ENCODE results near the gene ALB. TPM values are rescaled to one million over a fixed set of nuclear protein-coding genes. Genes with fewer than 3 reads are reported as not detected.
"Not testable (repeated sequence)": the region's sequence is repeated elsewhere in the genome, so short reads cannot be mapped to it uniquely, and the experiment has no call there.

Gene ALB
- total RNA-seq, result not detected in 2 replicates

DNA sequence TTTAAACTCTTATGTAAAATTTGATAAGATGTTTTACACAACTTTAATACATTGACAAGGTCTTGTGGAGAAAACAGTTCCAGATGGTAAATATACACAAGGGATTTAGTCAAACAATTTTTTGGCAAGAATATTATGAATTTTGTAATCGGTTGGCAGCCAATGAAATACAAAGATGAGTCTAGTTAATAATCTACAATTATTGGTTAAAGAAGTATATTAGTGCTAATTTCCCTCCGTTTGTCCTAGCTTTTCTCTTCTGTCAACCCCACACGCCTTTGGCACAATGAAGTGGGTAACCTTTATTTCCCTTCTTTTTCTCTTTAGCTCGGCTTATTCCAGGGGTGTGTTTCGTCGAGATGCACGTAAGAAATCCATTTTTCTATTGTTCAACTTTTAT is at the start of gene ALB:
Gene ALB, plus strand, starts transcription at position 246 of the 400 bp plus-strand sequence. Its CDS starts 41 bp downstream, at position 287.
- intact Hi-C loops (cut with micrococcal nuclease), result no loop called here
- TF ChIP-seq CTCF (IDR thresholded peaks at IDR 0.05), result no peak
- Mint-ChIP-seq H3K27ac (no peak within 1 kb of the TSS), H3K9me3 (no peaks in the 10 kb centered on the region), H3K36me3 (ENCODE audit: low read depth) (no peaks in the 10 kb centered on the region), H3K27me3 (no peaks in the 10 kb centered on the region), H3K4me3 (no peak within 1 kb of the TSS), H3K4me1 (no peaks in the 10 kb centered on the region)
- ATAC-seq (ENCODE audit: low read depth) (no peak), DNase-seq (no peak)
- CTCF ChIA-PET, result no interaction called here
- POLR2A ChIA-PET, result no interaction called here

DNA sequence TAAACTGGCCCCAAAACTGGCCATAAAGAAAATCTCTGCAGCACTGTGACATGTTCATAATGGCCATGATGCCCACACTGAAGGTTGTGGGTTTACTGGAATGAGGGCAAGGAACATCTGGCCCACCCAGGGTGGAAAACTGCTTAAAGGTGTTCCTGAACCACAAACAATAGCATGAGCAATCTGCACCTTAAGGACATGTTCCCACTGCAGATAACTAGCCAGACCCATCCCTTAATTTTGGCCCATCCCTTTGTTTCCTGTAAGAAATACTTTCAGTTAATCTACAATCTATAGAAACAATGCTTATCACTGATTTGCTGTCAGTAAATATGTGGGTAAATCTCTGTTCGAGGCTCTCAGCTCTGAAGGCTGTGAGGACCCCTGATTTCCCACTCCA is 46.9 kb upstream of the ALB start:
- H3K36me3 Mint-ChIP-seq (ENCODE audit: low read depth); intact Hi-C loops (cut with micrococcal nuclease): not testable (repeated sequence)

DNA sequence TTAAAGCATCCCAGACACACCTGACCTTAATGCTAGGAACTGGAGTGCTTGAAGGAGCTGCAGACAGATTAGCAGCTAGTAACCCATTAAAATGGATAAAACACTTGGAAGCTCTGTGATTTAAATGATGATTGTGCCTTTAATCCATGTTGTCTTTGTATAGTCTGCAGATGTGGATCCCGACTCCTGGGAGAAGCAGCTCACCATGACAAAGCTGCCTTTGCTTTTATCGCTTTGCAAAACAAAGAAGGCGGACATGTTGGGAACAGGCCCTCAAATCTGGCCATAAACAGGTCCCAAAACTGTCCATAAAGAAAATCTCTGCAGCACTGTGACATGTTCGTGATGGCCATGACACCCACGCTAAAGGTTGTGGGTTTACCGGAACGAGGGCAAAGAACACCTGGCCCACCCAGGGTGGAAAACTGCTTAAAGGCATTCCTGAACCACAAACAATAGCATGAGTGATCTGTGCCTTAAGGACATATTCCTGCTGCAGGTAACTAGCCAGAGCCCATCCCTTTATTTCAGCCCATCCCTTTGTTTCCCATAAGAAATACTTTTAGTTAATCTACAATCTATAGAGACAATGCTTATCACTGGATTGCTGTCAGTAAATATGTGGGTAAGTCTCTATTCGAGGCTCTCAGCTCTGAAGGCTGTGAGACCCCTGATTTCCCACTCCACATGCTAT is 34.4 kb upstream of the ALB start:
- H3K36me3 Mint-ChIP-seq (ENCODE audit: low read depth); H3K4me3 Mint-ChIP-seq; H3K9me3 Mint-ChIP-seq; H3K27ac Mint-ChIP-seq; POLR2A ChIA-PET; H3K27me3 Mint-ChIP-seq; H3K4me1 Mint-ChIP-seq; ATAC-seq (ENCODE audit: low read depth); intact Hi-C loops (cut with micrococcal nuclease); DNase-seq; CTCF ChIA-PET: not testable (repeated sequence)

More for the DNA sequence above, 46.9 kb upstream of the ALB start:
- DNase-seq; H3K4me3 Mint-ChIP-seq; POLR2A ChIA-PET; H3K27me3 Mint-ChIP-seq; ATAC-seq (ENCODE audit: low read depth); H3K27ac Mint-ChIP-seq; CTCF ChIA-PET; H3K4me1 Mint-ChIP-seq: not testable (repeated sequence)
- H3K9me3 Mint-ChIP-seq, result peaks cover 14% of the 10 kb centered on the region

- H3K27ac Mint-ChIP-seq, result no peak overlapping the region
- CTCF ChIA-PET, result no interaction called here
- POLR2A ChIA-PET, result no interaction called here
- intact Hi-C loops (cut with micrococcal nuclease), result no loop called here
- no peaks in the 10 kb centered on the region for H3K9me3 Mint-ChIP-seq
- ATAC-seq (ENCODE audit: low read depth) (no peak), DNase-seq (no peak)
- H3K4me1 Mint-ChIP-seq, result no peaks in the 10 kb centered on the region
- H3K36me3 Mint-ChIP-seq (ENCODE audit: low read depth), result no peaks in the 10 kb centered on the region
- TF ChIP-seq CTCF (IDR thresholded peaks at IDR 0.05), result no peak
- H3K27me3 Mint-ChIP-seq, result peaks cover 3% of the 10 kb centered on the region
- no peak overlapping the region for H3K4me3 Mint-ChIP-seq
Observed at GRCh38 chr4:73375328-73375741, 28.8 kb upstream of the ALB start.

GRCh38 chr4:73376251-73376650 is 27.8 kb upstream of the ALB start:
- no peak for TF ChIP-seq CTCF (IDR thresholded peaks at IDR 0.05)
- peaks cover 3% of the 10 kb centered on the region for H3K27me3 Mint-ChIP-seq
- intact Hi-C loops (cut with micrococcal nuclease), result no loop called here

GRCh38 chr4:73376976-73377375 is 27.1 kb upstream of the ALB start:
- ATAC-seq (ENCODE audit: low read depth), result no peak
- Mint-ChIP-seq H3K4me3 (no peak overlapping the region), H3K36me3 (ENCODE audit: low read depth) (no peaks in the 10 kb centered on the region), H3K27me3 (peaks cover 3% of the 10 kb centered on the region), H3K9me3 (no peaks in the 10 kb centered on the region), H3K4me1 (no peaks in the 10 kb centered on the region), H3K27ac (no peak overlapping the region)
- DNase-seq, result no peak
- no peak for TF ChIP-seq CTCF (IDR thresholded peaks at IDR 0.05)
- intact Hi-C loops (cut with micrococcal nuclease), result no loop called here
- CTCF ChIA-PET, result no interaction called here
- POLR2A ChIA-PET, result no interaction called here

More at GRCh38 chr4:73376251-73376650, 27.8 kb upstream of the ALB start:
- H3K4me1 Mint-ChIP-seq, result no peaks in the 10 kb centered on the region
- ATAC-seq (ENCODE audit: low read depth) (no peak), DNase-seq (no peak)
- H3K36me3 Mint-ChIP-seq (ENCODE audit: low read depth), result no peaks in the 10 kb centered on the region
- H3K4me3 Mint-ChIP-seq, result no peak overlapping the region
- ChIA-PET CTCF (no interaction called here), POLR2A (no interaction called here)
- no peak overlapping the region for H3K27ac Mint-ChIP-seq
- no peaks in the 10 kb centered on the region for H3K9me3 Mint-ChIP-seq

Data from activated B cell treated with CpG ODN at 0.5 μM for 24 hours (primary cell).